ENCODE data around the gene DKK3. TPM values are rescaled to one million over a fixed set of nuclear protein-coding genes. Genes with fewer than 3 reads are reported as not detected.

DKK3 gene
- total and polyA plus RNA-seq, 4 donors = 3.1 to 9.9 (median 7.1) TPM

- no peak for TF ChIP-seq CTCF (IDR thresholded peaks at IDR 0.05; ENCODE audit: low read depth, low read length, missing input control)
- peak; percentile 87 to 93 for TF ChIP-seq JUND (IDR thresholded peaks at IDR 0.05)
- TF ChIP-seq FOXA2 (IDR thresholded peaks at IDR 0.05) = peak; percentile 89
- peak; percentile 89 for TF ChIP-seq NR2F2 (IDR thresholded peaks at IDR 0.05)
- peak; percentile 82 for TF ChIP-seq FOXA1 (IDR thresholded peaks at IDR 0.05)
Observed at GRCh38 chr11:12050470-12051286, 42.3 kb upstream of the DKK3 start (continued).

GRCh38 chr11:12048936-12049790 is 40.7 kb upstream of the DKK3 start:
- Histone ChIP-seq H3K27me3 (ENCODE audit: control insufficient read depth in 4 of 4, insufficient read depth in 4 of 4, low read length in 3 of 4) (no peaks in the 10 kb centered on the region), H3K36me3 (ENCODE audit: control insufficient read depth in 4 of 4, insufficient read depth in 3 of 4, low read depth in 1 of 4, low read length in 3 of 4) (no peaks in the 10 kb centered on the region), H3K9me3 (ENCODE audit: control insufficient read depth in 4 of 4, low read length in 3 of 4) (no peaks in the 10 kb centered on the region), H3K4me3 (ENCODE audit: low read depth in 1 of 3, low read length in 3 of 3) (no peak overlapping the region), H3K4me1 (ENCODE audit: control insufficient read depth in 4 of 4, insufficient read depth in 4 of 4, low read length in 3 of 4) (peaks cover 21 to 51% (median 32%) of the 10 kb centered on the region in 4 donors), H3K9ac (ENCODE audit: low read depth in 1 of 2, low read length in 2 of 2) (no peak overlapping the region), H3K27ac (ENCODE audit: low read depth in 1 of 2, low read length in 2 of 2) (peak overlapping the region; percentile 44 to 47)
- 79% methylated on average over 18 of the region's 18 CpGs for WGBS
- TF ChIP-seq FOXA2 (IDR thresholded peaks at IDR 0.05) (no peak), YY1 (IDR thresholded peaks at IDR 0.05) (no peak), SP1 (IDR thresholded peaks at IDR 0.05) (peak; percentile 44), RXRA (IDR thresholded peaks at IDR 0.05) (peak; percentile 52 to 63), HNF4G (IDR thresholded peaks at IDR 0.05) (no peak), HNF4A (conservative IDR thresholded peaks at IDR 0.05) (peak; percentile 55 to 61)
- DNase-seq (ENCODE audit: low spot score) = no peak

- DNase-seq (ENCODE audit: low spot score) = no peak
- Histone ChIP-seq H3K4me1 (ENCODE audit: control insufficient read depth in 4 of 4, insufficient read depth in 4 of 4, low read length in 3 of 4) (peaks cover 12 to 32% (median 28%) of the 10 kb centered on the region in 4 donors), H3K27ac (ENCODE audit: low read depth in 1 of 2, low read length in 2 of 2) (no peak overlapping the region), H3K9me3 (ENCODE audit: control insufficient read depth in 4 of 4, low read length in 3 of 4) (no peaks in the 10 kb centered on the region), H3K4me3 (ENCODE audit: low read depth in 1 of 3, low read length in 3 of 3) (no peak overlapping the region), H3K9ac (ENCODE audit: low read depth in 1 of 2, low read length in 2 of 2) (no peak overlapping the region), H3K36me3 (ENCODE audit: control insufficient read depth in 4 of 4, insufficient read depth in 3 of 4, low read depth in 1 of 4, low read length in 3 of 4) (no peaks in the 10 kb centered on the region), H3K27me3 (ENCODE audit: control insufficient read depth in 4 of 4, insufficient read depth in 4 of 4, low read length in 3 of 4) (no peaks in the 10 kb centered on the region)
- WGBS = 79% methylated on average over 5 of the region's 5 CpGs
- TF ChIP-seq FOXA2 (IDR thresholded peaks at IDR 0.05) (no peak), RXRA (IDR thresholded peaks at IDR 0.05) (no peak), RAD21 (IDR thresholded peaks at IDR 0.05) (no peak), YY1 (IDR thresholded peaks at IDR 0.05) (no peak), CTCF (IDR thresholded peaks at IDR 0.05; ENCODE audit: low read depth, low read length, missing input control) (no peak), HNF4A (conservative IDR thresholded peaks at IDR 0.05) (no peak), JUND (IDR thresholded peaks at IDR 0.05) (no peak), EGR1 (IDR thresholded peaks at IDR 0.05; ENCODE audit: low read depth in 2 of 2) (no peak), NR2F2 (IDR thresholded peaks at IDR 0.05) (no peak), HNF4G (IDR thresholded peaks at IDR 0.05) (no peak), MAX (IDR thresholded peaks at IDR 0.05) (no peak), TAF1 (conservative IDR thresholded peaks at IDR 0.05) (no peak), FOXA1 (IDR thresholded peaks at IDR 0.05) (no peak), SP1 (IDR thresholded peaks at IDR 0.05) (no peak), ATF3 (IDR thresholded peaks at IDR 0.05) (no peak), ZBTB33 (IDR thresholded peaks at IDR 0.05) (no peak)
Observed at GRCh38 chr11:12046636-12047236, 38.3 kb upstream of the DKK3 start.
